Suprapubic skin (tissue), 4 donors: Measurements from ENCODE around the gene CIAO1.

Source experiments
- EP300 ChIP-seq: sonication (generic); formaldehyde crosslinking; IDR thresholded peaks from one replicate; pipeline ENCODE4 v1.6.1; 2017; ENCODE audit warnings: antibody characterized with exemption
- POLR2AphosphoS5 ChIP-seq, 3 donors: sonication (generic); formaldehyde crosslinking; IDR thresholded peaks; one replicate each; pipeline ENCODE4 v1.6.1; 2017; ENCODE audit warnings: antibody characterized with exemption in 3 of 3

- TF ChIP-seq EP300 (no peak), POLR2AphosphoS5 (IDR thresholded peaks at IDR 0.05) (no peak)
Observed at GRCh38 chr2:96252526-96252925, 13.5 kb upstream of the CIAO1 start.
